GM23248 (cell line): ENCODE results near the gene SF3A2.

Experiments
- EZH2 ChIP-seq: fragments of 200-600 bp; sonication (generic); IDR thresholded peaks from 2 replicates; pipeline ENCODE4 v1.6.1; 2018; ENCODE audit warnings: antibody characterized with exemption, mild to moderate bottlenecking; ENCODE audit not compliant: insufficient read depth, poor library complexity, severe bottlenecking
- EZH2phosphoT487 ChIP-seq: fragments of 200-600 bp; sonication (generic); IDR thresholded peaks from 2 replicates; pipeline ENCODE4 v1.6.1; 2018; ENCODE audit warnings: antibody characterized with exemption, moderate library complexity, mild to moderate bottlenecking, low read depth; ENCODE audit not compliant: insufficient read depth

DNA sequence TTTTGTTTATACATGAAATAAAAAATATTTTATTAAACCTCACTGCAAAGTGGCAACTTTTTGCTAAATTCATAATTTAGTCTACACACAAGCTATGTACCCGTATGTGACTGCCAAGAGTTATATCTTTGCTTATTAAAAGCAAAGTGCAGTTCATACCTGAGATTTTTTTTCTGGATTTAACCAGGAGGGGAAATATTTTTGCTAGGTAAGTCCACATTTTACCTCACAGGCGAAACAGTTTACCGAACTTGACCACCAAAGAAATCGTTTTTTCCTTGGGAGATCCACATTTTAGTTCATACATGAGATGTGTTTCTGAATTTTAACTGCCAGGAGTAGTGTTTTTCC is 31.8 kb downstream of the SF3A2 start:
- TF ChIP-seq EZH2 (no peak), EZH2phosphoT487 (no peak)
